KOPT-K1 (cell line): ENCODE data around the gene RBKS.
"Not testable (repeated sequence)": the region's sequence is repeated elsewhere in the genome, so short reads cannot be mapped to it uniquely, and the experiment has no call there.

Experiments used
- H3K27ac ChIP-seq: fragments of 200-600 bp; sonication (generic); 2 replicates; pipeline ENCODE4 v1.5.1; 2016; ENCODE audit warnings: antibody characterized with exemption, mild to moderate bottlenecking, low read depth, low read length; ENCODE audit not compliant: poor library complexity, severe bottlenecking
- H3K36me3 ChIP-seq: fragments of 200-600 bp; sonication (generic); 2 replicates; pipeline ENCODE4 v1.5.1; 2017; ENCODE audit warnings: antibody characterized with exemption, mild to moderate bottlenecking, low read length, moderate library complexity; ENCODE audit not compliant: insufficient read depth
- H3K9me3 ChIP-seq: fragments of 200-600 bp; sonication (generic); 2 replicates; pipeline ENCODE4 v1.5.1; 2017; ENCODE audit warnings: antibody characterized with exemption, low read length, mild to moderate bottlenecking; ENCODE audit not compliant: insufficient read depth, poor library complexity, severe bottlenecking

RBKS gene

DNA sequence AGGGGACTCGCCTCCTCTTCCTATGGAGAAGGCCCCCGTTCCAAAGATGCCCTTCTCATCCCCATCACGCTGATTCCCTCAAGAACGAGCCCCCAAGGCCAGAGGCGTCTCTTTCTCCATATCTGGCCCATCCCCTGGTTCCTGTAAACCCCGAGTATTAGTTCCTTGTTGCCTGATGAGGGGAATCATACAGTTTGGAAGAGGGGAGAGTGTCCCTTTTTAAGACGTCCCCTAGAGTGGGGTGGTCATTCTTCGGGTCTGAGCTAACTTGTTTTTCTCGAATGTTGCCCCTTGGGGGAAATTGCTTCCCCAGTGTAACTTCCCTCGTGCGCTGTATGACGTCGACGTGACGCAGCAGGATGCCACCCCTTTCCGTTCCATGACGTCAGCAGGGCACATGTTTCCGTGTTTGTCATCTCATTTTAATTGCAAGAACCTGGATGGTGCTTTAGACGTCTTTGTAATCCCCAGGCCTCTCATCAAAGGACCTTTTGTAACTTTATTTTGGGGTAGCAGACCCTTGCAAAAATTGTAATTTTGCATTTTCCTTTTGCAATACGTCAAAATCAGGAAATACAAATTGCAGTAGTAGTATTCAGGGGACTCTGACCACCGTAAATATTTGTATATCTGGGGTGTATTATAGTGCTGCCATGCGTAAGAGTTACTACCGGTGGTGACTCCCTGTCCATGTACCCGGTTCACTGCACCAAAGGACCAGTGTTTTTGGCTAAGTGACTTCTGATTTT lies 911 bp upstream of the RBKS start:
- Histone ChIP-seq H3K27ac (peak overlapping the region; percentile 86), H3K9me3 (no peaks in the 10 kb centered on the region), H3K36me3 (peaks cover 1% of the 10 kb centered on the region; the same call in 1 of the 2 replicates)

GRCh38 chr2:27889774-27890145 lies 427 bp downstream of the RBKS start:
- peak overlapping the region; percentile 86 for H3K27ac ChIP-seq
- no peaks in the 10 kb centered on the region for H3K36me3 ChIP-seq
- no peaks in the 10 kb centered on the region for H3K9me3 ChIP-seq

- H3K9me3 ChIP-seq, result no peaks in the 10 kb centered on the region
- H3K36me3 ChIP-seq, result no peaks in the 10 kb centered on the region
- no peak overlapping the region for H3K27ac ChIP-seq
Observed at GRCh38 chr2:27888790-27889189, 1.4 kb downstream of the RBKS start.

DNA sequence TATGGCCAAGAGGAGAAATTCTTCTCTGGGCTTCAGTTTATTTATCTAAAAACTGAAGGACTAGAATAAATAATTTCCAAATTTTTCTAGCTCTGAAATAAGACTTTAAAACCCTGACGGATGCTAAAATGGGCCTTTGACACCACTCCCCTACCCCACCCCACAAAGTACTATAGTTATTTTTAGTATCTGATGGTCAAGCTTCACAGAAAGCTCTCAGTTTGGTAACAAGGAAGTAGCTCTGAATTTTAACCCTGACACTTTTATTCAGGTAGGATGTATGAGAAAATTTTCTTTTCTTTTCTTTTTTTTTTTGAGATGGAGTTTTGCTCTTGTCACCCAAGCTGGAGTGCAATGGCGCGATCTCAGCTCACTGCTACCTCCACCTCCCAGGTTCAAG lies 2.4 kb downstream of the RBKS start:
- H3K9me3 ChIP-seq, result no peaks in the 10 kb centered on the region
- no peak overlapping the region for H3K27ac ChIP-seq
- no peaks in the 10 kb centered on the region for H3K36me3 ChIP-seq

DNA sequence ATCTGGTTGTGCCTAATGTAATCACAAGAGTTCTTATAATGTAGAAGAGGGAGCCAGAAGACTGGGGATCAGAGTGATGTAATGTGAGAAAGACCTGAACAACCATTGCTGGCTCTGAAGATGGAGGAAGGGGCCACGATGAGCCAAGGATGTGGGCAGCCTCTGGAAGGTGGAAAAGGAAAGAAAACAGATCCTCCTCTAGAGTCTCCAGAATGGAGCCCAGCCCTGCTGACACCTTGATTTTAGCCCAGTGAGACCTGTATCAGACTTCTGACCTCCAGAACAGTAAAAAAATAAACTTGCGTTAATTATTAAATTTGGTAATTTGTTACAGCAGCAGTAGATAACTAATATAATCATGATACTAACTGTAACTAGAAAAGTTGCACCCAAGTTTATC lies 3.1 kb downstream of the RBKS start:
- no peak overlapping the region for H3K27ac ChIP-seq
- H3K36me3 ChIP-seq, result no peaks in the 10 kb centered on the region
- no peaks in the 10 kb centered on the region for H3K9me3 ChIP-seq

DNA sequence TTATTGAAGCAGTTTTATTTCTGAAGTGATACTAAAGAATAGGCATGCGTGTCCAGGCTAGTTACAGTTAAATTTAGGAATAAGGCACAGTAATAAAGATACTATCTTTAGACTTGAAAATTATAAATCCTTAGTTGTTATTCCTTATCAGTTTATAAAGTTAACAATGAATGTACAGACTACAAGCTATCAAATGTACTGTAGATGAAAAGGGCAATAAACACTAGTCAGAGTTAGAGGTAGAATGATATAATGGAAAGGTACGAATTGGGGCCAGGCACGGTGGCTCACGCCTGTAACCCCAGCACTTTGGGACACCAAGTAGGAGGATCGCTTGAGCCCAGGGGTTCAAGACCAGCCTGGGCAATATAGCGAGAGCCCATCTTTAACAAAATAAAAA lies 3.9 kb downstream of the RBKS start:
- H3K36me3 ChIP-seq, result no peaks in the 10 kb centered on the region
- no peak overlapping the region for H3K27ac ChIP-seq
- no peaks in the 10 kb centered on the region for H3K9me3 ChIP-seq

DNA sequence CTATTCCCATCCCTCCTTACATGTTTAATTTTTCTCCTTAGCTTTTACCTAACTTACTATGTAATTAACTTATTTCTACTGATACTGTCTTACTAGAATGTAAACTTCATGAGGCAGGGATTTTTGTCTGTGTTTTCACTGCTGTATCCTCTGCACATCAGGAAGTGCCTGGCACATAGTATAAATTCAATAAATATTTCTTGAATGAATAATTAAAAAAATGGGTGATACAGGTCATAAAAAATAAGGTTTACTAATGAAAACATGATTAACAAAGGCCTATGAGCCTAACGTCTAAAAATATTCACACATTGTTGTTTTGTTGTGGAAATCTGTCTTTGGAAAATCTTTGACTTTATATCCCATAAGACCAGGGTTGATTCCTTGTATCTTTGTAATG lies 4.5 kb downstream of the RBKS start:
- Histone ChIP-seq H3K9me3 (no peaks in the 10 kb centered on the region), H3K36me3 (no peaks in the 10 kb centered on the region), H3K27ac (no peak overlapping the region)

- Histone ChIP-seq H3K9me3 (no peaks in the 10 kb centered on the region), H3K36me3 (no peaks in the 10 kb centered on the region), H3K27ac (no peak overlapping the region)
Observed at GRCh38 chr2:27885234-27885633, 5.0 kb downstream of the RBKS start.

DNA sequence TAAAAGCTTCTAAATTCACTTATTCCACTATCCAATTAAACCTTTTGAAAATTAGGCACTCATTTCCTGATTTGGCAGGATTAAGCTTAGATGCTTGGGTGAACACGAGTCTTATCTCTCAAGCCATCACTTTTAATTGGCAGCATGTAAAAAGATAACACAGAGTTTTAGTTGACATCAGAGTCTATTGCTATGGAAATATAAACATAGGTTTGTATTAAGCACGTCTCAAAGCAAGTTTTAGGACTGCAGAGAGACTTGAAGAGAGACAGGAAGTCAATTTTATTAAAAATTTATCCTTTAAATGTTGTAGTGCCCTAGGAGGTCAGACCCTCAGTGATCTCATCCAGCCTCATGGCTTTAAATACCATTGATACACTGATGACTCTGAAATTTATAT lies 5.6 kb downstream of the RBKS start:
- H3K27ac ChIP-seq, result no peak overlapping the region
- H3K9me3 ChIP-seq, result no peaks in the 10 kb centered on the region
- no peaks in the 10 kb centered on the region for H3K36me3 ChIP-seq

DNA sequence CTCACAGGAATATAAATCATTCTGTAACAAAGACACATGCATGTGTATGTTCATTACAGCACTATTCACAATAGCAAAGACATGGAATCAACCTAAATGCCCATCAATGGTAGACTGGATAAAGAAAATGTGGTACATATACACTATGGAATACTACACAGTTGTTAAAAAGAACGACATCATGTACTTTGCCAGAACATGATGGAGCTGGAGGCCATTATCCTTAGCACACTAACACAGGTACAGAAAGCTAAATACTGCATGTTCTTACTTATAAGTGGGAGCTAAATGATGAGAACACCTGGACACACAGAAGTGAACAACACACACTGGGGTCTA lies 7.6 kb downstream of the RBKS start:
- not testable (repeated sequence) for H3K9me3 ChIP-seq, H3K36me3 ChIP-seq, H3K27ac ChIP-seq

GRCh38 chr2:27881815-27882583 lies 8.2 kb downstream of the RBKS start:
- H3K36me3 ChIP-seq, H3K27ac ChIP-seq, H3K9me3 ChIP-seq: not testable (repeated sequence)

DNA sequence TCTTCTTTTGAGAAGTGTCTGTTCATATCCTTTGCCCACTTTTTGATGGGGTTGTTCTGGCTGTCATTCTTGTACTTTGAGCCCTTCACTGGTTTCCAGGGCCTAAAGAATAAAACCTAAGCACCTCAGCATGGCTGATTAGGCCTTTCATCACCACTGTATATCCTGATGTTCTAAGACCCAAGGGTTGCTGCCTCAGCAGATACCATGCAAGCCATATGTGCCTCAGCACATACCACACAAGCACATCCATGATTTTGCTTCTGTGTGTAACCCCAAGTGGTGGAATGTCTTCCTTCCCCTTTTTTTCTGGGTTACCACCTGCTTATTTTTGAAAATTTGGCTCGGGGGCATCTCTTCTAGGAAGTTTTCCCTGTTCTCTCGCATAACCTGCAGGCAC lies 11.4 kb downstream of the RBKS start:
- Histone ChIP-seq H3K9me3 (no peaks in the 10 kb centered on the region), H3K36me3 (no peaks in the 10 kb centered on the region), H3K27ac (no peak overlapping the region)

DNA sequence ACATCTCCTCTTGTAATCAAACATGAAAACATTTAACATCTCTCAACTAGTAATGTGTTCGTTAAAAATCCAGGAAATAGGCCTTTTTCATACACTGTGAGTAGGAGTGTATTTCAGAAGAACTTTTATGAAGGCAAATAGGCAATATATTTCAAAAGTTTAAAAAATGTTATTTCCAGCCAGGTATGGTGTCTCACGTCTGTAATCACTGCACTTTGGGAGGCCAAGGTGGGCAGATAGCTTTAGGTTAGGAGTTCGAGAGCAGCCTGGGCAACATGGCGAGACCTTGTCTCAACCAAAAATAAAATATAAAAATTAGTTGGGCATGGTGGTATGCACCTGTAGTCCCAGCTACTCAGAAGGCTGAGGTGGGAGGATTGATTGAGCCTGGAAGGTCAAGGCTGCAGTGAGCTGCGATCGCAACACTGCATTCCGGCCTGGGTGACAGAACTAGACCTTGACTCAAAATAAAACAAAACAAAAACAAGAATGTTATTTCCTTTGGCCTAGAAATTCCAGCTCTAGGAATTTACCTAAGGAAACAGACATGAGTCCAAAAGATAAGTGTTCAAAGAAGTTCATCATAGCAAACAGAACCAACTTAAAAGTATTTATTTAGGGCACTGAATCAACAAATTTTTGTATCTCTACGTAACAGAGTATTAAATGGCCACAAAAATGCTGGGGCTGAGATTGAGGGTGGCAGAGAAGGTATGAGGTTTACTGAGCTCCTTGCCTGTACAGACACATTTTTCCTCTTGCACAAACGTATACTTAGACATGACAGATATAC lies 14.9 kb downstream of the RBKS start:
- Histone ChIP-seq H3K27ac (no peak overlapping the region), H3K9me3 (no peaks in the 10 kb centered on the region), H3K36me3 (no peaks in the 10 kb centered on the region)

DNA sequence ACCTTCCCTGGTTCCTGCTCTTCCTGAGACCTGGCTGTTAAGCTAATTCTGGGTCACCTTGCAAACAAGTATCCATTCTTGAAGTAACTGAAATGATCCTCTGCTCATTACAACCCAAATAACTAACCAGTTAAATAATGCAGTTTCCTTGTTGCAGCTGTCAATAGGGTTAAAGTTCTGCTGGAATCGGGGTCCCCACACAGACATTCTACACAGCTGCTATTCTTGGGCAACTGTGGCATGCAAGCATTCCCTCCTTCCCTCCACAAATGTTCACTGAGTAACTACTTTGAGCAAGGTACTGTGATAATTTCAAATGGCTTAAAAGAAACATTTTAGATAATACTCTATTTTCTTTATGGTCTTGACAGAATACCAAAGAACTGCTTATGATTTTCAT lies 17.1 kb downstream of the RBKS start:
- H3K9me3 ChIP-seq, result no peaks in the 10 kb centered on the region
- H3K27ac ChIP-seq, result no peak overlapping the region
- H3K36me3 ChIP-seq, result no peaks in the 10 kb centered on the region

GRCh38 chr2:27871802-27872201 lies 18.4 kb downstream of the RBKS start:
- Histone ChIP-seq H3K36me3 (no peaks in the 10 kb centered on the region), H3K27ac (no peak overlapping the region)

More at GRCh38 chr2:27871802-27872201, 18.4 kb downstream of the RBKS start:
- H3K9me3 ChIP-seq, result no peaks in the 10 kb centered on the region
